Parathyroid adenoma (tissue), 2 donors: ENCODE measurements around the gene TUBB2B.

ENCODE experiments used
- H2AFZ ChIP-seq: fragments of 300-600 bp; sonication (generic); one replicate; pipeline ENCODE4 v1.7.0; 2017; ENCODE audit warnings: antibody characterized with exemption, mild to moderate bottlenecking
- H3K27ac ChIP-seq: fragments of 300-600 bp; sonication (generic); one replicate; pipeline ENCODE4 v1.7.0; 2017
- H3K27me3 ChIP-seq: fragments of 300-600 bp; sonication (generic); one replicate; pipeline ENCODE4 v1.7.0; 2017; ENCODE audit warnings: low read length; ENCODE audit not compliant: control insufficient read depth, insufficient read depth
- H3K36me3 ChIP-seq: fragments of 300-600 bp; sonication (generic); one replicate; pipeline ENCODE4 v1.7.0; 2017; ENCODE audit warnings: low read length; ENCODE audit not compliant: control insufficient read depth, insufficient read depth
- H3K4me1 ChIP-seq: fragments of 300-600 bp; sonication (generic); one replicate; pipeline ENCODE4 v1.7.0; 2017; ENCODE audit warnings: control low read depth
- H3K4me2 ChIP-seq: fragments of 300-600 bp; sonication (generic); one replicate; pipeline ENCODE4 v1.7.0; 2017; ENCODE audit warnings: low read length
- H3K4me3 ChIP-seq: fragments of 300-600 bp; sonication (generic); one replicate; pipeline ENCODE4 v1.7.0; 2017; ENCODE audit warnings: low read depth, low read length
- H3K79me2 ChIP-seq: fragments of 300-600 bp; sonication (generic); one replicate; pipeline ENCODE4 v1.7.0; 2017; ENCODE audit warnings: control low read depth
- H3K9ac ChIP-seq: fragments of 300-600 bp; sonication (generic); one replicate; pipeline ENCODE4 v1.7.0; 2017; ENCODE audit warnings: mild to moderate bottlenecking
- H3K9me3 ChIP-seq: fragments of 300-600 bp; sonication (generic); one replicate; pipeline ENCODE4 v1.7.0; 2017; ENCODE audit warnings: low read length; ENCODE audit not compliant: control insufficient read depth
- CTCF ChIP-seq: fragments of 300-600 bp; sonication (generic); IDR thresholded peaks from one replicate; pipeline ENCODE4 v1.7.0; 2017; ENCODE audit warnings: antibody characterized with exemption, mild to moderate bottlenecking
- donor health status: primary hyperparathyroidism.

TUBB2B gene

GRCh38 chr6:3272911-3273547 lies 45.6 kb upstream of the TUBB2B start:
- no peak overlapping the region for H3K4me2 ChIP-seq
- H3K9ac ChIP-seq, result no peak overlapping the region
- no peak overlapping the region for H3K4me3 ChIP-seq
- no peak for TF ChIP-seq CTCF
- no peaks in the 10 kb centered on the region for H3K36me3 ChIP-seq
- no peak overlapping the region for H2AFZ ChIP-seq
- no peaks in the 10 kb centered on the region for H3K4me1 ChIP-seq
- H3K79me2 ChIP-seq, result peaks cover 3% of the 10 kb centered on the region
- H3K9me3 ChIP-seq, result no peaks in the 10 kb centered on the region
- H3K27ac ChIP-seq, result no peak overlapping the region
- H3K27me3 ChIP-seq, result no peaks in the 10 kb centered on the region

- no peak overlapping the region for H3K9ac ChIP-seq
- no peak overlapping the region for H3K4me2 ChIP-seq
- H2AFZ ChIP-seq, result no peak overlapping the region
- H3K4me1 ChIP-seq, result no peaks in the 10 kb centered on the region
- no peaks in the 10 kb centered on the region for H3K9me3 ChIP-seq
- H3K27ac ChIP-seq, result no peak overlapping the region
- no peak overlapping the region for H3K4me3 ChIP-seq
- peaks cover 3% of the 10 kb centered on the region for H3K79me2 ChIP-seq
- no peak for TF ChIP-seq CTCF
- H3K27me3 ChIP-seq, result no peaks in the 10 kb centered on the region
- no peaks in the 10 kb centered on the region for H3K36me3 ChIP-seq
These were observed 44.3 kb upstream of the TUBB2B start for GRCh38 chr6:3271756-3272155.

- Histone ChIP-seq H3K4me3 (no peak overlapping the region), H2AFZ (no peak overlapping the region), H3K4me1 (no peaks in the 10 kb centered on the region), H3K27ac (no peak overlapping the region), H3K79me2 (peaks cover 3% of the 10 kb centered on the region), H3K36me3 (no peaks in the 10 kb centered on the region), H3K27me3 (no peaks in the 10 kb centered on the region), H3K9ac (no peak overlapping the region), H3K9me3 (no peaks in the 10 kb centered on the region), H3K4me2 (no peak overlapping the region)
- TF ChIP-seq CTCF, result no peak
These were observed 42.8 kb upstream of the TUBB2B start for GRCh38 chr6:3270258-3270657.

- Histone ChIP-seq H3K4me3 (no peak overlapping the region), H3K4me2 (no peak overlapping the region), H3K4me1 (no peaks in the 10 kb centered on the region), H3K79me2 (peaks cover 4% of the 10 kb centered on the region), H3K27me3 (no peaks in the 10 kb centered on the region), H3K27ac (no peak overlapping the region), H3K36me3 (no peaks in the 10 kb centered on the region), H3K9ac (no peak overlapping the region), H2AFZ (no peak overlapping the region), H3K9me3 (no peaks in the 10 kb centered on the region)
- no peak for TF ChIP-seq CTCF
These were observed 42.0 kb upstream of the TUBB2B start for GRCh38 chr6:3269281-3269975.

- no peak overlapping the region for H3K27ac ChIP-seq
- no peak overlapping the region for H2AFZ ChIP-seq
- H3K4me1 ChIP-seq, result no peaks in the 10 kb centered on the region
- H3K36me3 ChIP-seq, result no peaks in the 10 kb centered on the region
- H3K9ac ChIP-seq, result no peak overlapping the region
- H3K79me2 ChIP-seq, result peaks cover 9% of the 10 kb centered on the region
- TF ChIP-seq CTCF, result no peak
- no peak overlapping the region for H3K4me3 ChIP-seq
- H3K27me3 ChIP-seq, result no peaks in the 10 kb centered on the region
- H3K9me3 ChIP-seq, result no peaks in the 10 kb centered on the region
- no peak overlapping the region for H3K4me2 ChIP-seq
These were observed 41.2 kb upstream of the TUBB2B start for GRCh38 chr6:3268680-3269079.
